ENCODE measurements around the gene MCTP1. TPM values are rescaled to one million over a fixed set of nuclear protein-coding genes. Genes with fewer than 3 reads are reported as not detected.

MCTP1 gene
- total RNA-seq, 1 experiment from 2014 or later: 2.5 TPM

DNA sequence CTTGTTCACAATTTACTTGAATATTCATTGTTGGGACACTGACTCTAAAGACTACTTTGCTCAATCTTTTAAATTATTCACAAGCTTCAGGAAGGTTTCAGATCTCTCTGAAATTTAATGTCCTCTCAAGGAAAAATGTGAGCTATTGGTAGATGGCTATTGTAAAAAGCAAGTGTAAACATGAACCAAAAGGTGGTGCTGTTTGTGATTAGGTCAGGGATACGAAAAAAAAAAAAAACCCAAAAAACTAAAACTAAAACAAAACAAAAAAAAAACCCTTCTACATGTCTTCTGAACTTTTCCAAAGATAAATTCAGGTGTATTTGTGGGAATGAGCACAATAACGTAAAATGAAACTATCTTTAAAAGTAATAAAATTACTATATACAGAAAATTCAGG, 472.7 kb downstream of the MCTP1 start:
- H3K4me2 ChIP-seq (ENCODE audit: insufficient read depth, insufficient read length, low read length): no peak overlapping the region
- Mint-ChIP-seq H3K4me3 (no peak overlapping the region), H3K36me3 (ENCODE audit: insufficient read depth in 1 of 3, low read depth in 3 of 3) (no peaks in the 10 kb centered on the region), H3K27ac (no peak overlapping the region), H3K4me1 (peaks cover 0 to 2% of the 10 kb centered on the region in 2 experiments; a peak in 1 of 4 replicates), H3K27me3 (ENCODE audit: low read depth) (no peaks in the 10 kb centered on the region), H3K9me3 (no peaks in the 10 kb centered on the region)
- H2BK15ac ChIP-seq (ENCODE audit: low read depth, low read length): no peak overlapping the region
- H3K79me1 ChIP-seq (ENCODE audit: insufficient read depth, low read depth, low read length, poor library complexity, severe bottlenecking): no peaks in the 10 kb centered on the region
- no peak overlapping the region for H3K9ac ChIP-seq (ENCODE audit: extremely low read depth, insufficient read length, low read length)
- H3K56ac ChIP-seq (ENCODE audit: insufficient read length, low read depth, low read length): no peak overlapping the region
- H4K91ac ChIP-seq (ENCODE audit: insufficient read length, low read depth, low read length): no peak overlapping the region
- no peak overlapping the region for H2BK5ac ChIP-seq (ENCODE audit: insufficient read length, low read length)
- H4K20me1 ChIP-seq (ENCODE audit: control insufficient read depth, insufficient read depth, insufficient read length): no peaks in the 10 kb centered on the region
- WGBS (ENCODE audit: extremely low coverage, insufficient read length, low lambda C conversion rate): no CpG with 5 or more reads among the region's 2 CpGs
- H2BK12ac ChIP-seq (ENCODE audit: insufficient read length, low read depth, low read length): no peak overlapping the region
- no peak overlapping the region for H2AFZ ChIP-seq (ENCODE audit: low read length)
- no peak overlapping the region for H2BK120ac ChIP-seq (ENCODE audit: low read depth, low read length, poor library complexity, severe bottlenecking)
- no peaks in the 10 kb centered on the region for H3K27me3 ChIP-seq (ENCODE audit: insufficient read depth, low read length)
- no peak overlapping the region for H3K27ac ChIP-seq (ENCODE audit: insufficient read length, low read depth, low read length)
- H4K8ac ChIP-seq (replicated peaks; ENCODE audit: insufficient read length, low read depth, low read length): no peak overlapping the region
- peak; percentile 41 for TF ChIP-seq CTCF (conservative IDR thresholded peaks at IDR 0.05)
- no peaks in the 10 kb centered on the region for H3K4me1 ChIP-seq (ENCODE audit: insufficient read depth, low read length)
- DNase-seq: no peak
- no peak overlapping the region for H3T11ph ChIP-seq (ENCODE audit: low read length)
- H4K5ac ChIP-seq (ENCODE audit: insufficient read length, low read depth, low read length): no peak overlapping the region
- no peak overlapping the region for H3K4ac ChIP-seq (ENCODE audit: low read depth, low read length)
- no peaks in the 10 kb centered on the region for H3K9me3 ChIP-seq (ENCODE audit: control insufficient read depth, low read depth, low read length)
- H2AK5ac ChIP-seq (ENCODE audit: insufficient read length, low read length): no peak overlapping the region
- no peak overlapping the region for H3K14ac ChIP-seq (ENCODE audit: insufficient read depth, low read length)
- no peak overlapping the region for H3K18ac ChIP-seq (ENCODE audit: insufficient read length, low read depth, low read length)
- no peak overlapping the region for H2BK20ac ChIP-seq (ENCODE audit: low read depth, low read length, poor library complexity, severe bottlenecking)
- no peaks in the 10 kb centered on the region for H3K79me2 ChIP-seq (ENCODE audit: insufficient read depth, low read length)
- no peaks in the 10 kb centered on the region for H3K23me2 ChIP-seq (ENCODE audit: insufficient read length, low read depth, low read length, poor library complexity, severe bottlenecking)
- H3K23ac ChIP-seq (ENCODE audit: insufficient read length, low read depth, low read length): no peak overlapping the region

Data from H9 (cell line).